HCT116 (cell line): ENCODE results near the gene ISG20. TPM values are rescaled to one million over a fixed set of nuclear protein-coding genes. Genes with fewer than 3 reads are reported as not detected.

Experiments
- ATAC-seq: fragments of 200-7000 bp; cut with Tn5 transposase; 2 replicates; pipeline ENCODE4 v1.9.1; 2020; ENCODE audit warnings: mild to moderate bottlenecking, moderate library complexity
- BruUV-seq: library from RNA; stranded (reverse); fragments of 400-500 nt; replicated peaks from 2 replicates; lab custom pipeline; 2021; lab: Mats Ljungman, UMichigan
- CTCF ChIA-PET: fragments of 300-600 bp; sonication (Branson Sonifier 250); formaldehyde crosslinking; loops from one replicate; lab custom pipeline; 2021; ENCODE audit warnings: antibody characterized with exemption; lab: Charles Lee
- POLR2A ChIA-PET: fragments of 300-600, 350-600 bp; sonication (Branson Sonifier 250); formaldehyde crosslinking; loops from one replicate; lab custom pipeline; 2021; ENCODE audit warnings: antibody characterized with exemption; lab: Charles Lee
- RAD21 ChIA-PET, 2 experiments: fragments of 300-600 bp; sonication (Branson Sonifier 250); formaldehyde crosslinking; loops; one replicate each; lab custom pipeline; 2023; ENCODE audit warnings: low total read pairs in 2 of 2; ENCODE audit not compliant: uncharacterized antibody in 2 of 2, unreplicated experiment in 2 of 2, low non-redundant PET in 1 of 2; lab: Charles Lee
- DNase-seq: peaks from one replicate; pipeline ENCODE4 v3.0.0-alpha.2; 2010; ENCODE audit warnings: low read depth, low spot score
- H2AFZ ChIP-seq: fragments of 200-600 bp; shearing (Covaris generic), sonication (generic); 2 replicates; pipeline ENCODE4 v1.6.1; 2017; ENCODE audit warnings: low read depth, mixed run types, mixed read lengths, antibody characterized with exemption, low read length; ENCODE audit not compliant: poor library complexity, severe bottlenecking
- H3K27ac ChIP-seq: 2 replicates; pipeline ENCODE4 v1.5.1; 2012; ENCODE audit warnings: low read depth, low read length
- H3K27me3 ChIP-seq: fragments of 200-600 bp; sonication (generic); 2 replicates; pipeline ENCODE4 v1.6.1; 2016; ENCODE audit warnings: mixed run types, low read length, mixed read lengths; ENCODE audit not compliant: insufficient read depth
- H3K36me3 ChIP-seq, 2 experiments: fragments of 200-500 bp in 1 of 2; fragments of 200-600 bp in 1 of 2; sonication (Bioruptor generic) in 1 of 2; sonication (generic) in 1 of 2; 2 replicates each; pipeline versions ENCODE4 v1.5.1 to v1.6.1; 2014 to 2016; ENCODE audit warnings: low read length in 2 of 2, inconsistent platforms in 1 of 2, mixed read lengths in 1 of 2, mixed run types in 1 of 2; ENCODE audit not compliant: insufficient read depth in 2 of 2, control insufficient read depth in 1 of 2
- H3K4me1 ChIP-seq, 2 experiments: fragments of 200-600 bp in 1 of 2; sonication (generic) in 1 of 2; 2 replicates each; pipeline versions ENCODE4 v1.5.1 to v1.6.1; 2012 to 2017; ENCODE audit warnings: low read length in 2 of 2, inconsistent platforms in 1 of 2, mild to moderate bottlenecking in 1 of 2, mixed read lengths in 1 of 2, mixed run types in 1 of 2, moderate library complexity in 1 of 2; ENCODE audit not compliant: insufficient read depth in 2 of 2, control insufficient read depth in 1 of 2
- H3K4me2 ChIP-seq: fragments of 200-600 bp; sonication (generic); 2 replicates; pipeline ENCODE4 v1.6.1; 2017; ENCODE audit warnings: mixed run types, low read length, mixed read lengths
- H3K4me3 ChIP-seq, 2 experiments: fragments of 200-600 bp in 1 of 2; sonication (generic) in 1 of 2; replicated peaks in 1 of 2; 2 replicates each; pipeline ENCODE4 v1.5.1; 2011 to 2016; ENCODE audit warnings: low read length in 2 of 2, control low read depth in 1 of 2, low read depth in 1 of 2, mild to moderate bottlenecking in 1 of 2, mixed read lengths in 1 of 2, mixed run types in 1 of 2
- H3K79me2 ChIP-seq: fragments of 200-600 bp; sonication (generic); 2 replicates; pipeline ENCODE4 v1.6.1; 2017; ENCODE audit warnings: mild to moderate bottlenecking, mixed run types, low read length, moderate library complexity, mixed read lengths; ENCODE audit not compliant: insufficient read depth
- H3K9ac ChIP-seq: fragments of 200-600 bp; sonication (generic); 2 replicates; pipeline ENCODE4 v1.6.1; 2016; ENCODE audit warnings: low read length, mixed read lengths
- H3K9me2 ChIP-seq: fragments of 200-600 bp; sonication (generic), shearing (Covaris generic); 2 replicates; pipeline ENCODE4 v1.6.1; 2017; ENCODE audit warnings: mixed run types, mild to moderate bottlenecking, moderate library complexity; ENCODE audit not compliant: insufficient read depth
- H3K9me3 ChIP-seq, 2 experiments: fragments of 200-500 bp in 1 of 2; fragments of 200-600 bp in 1 of 2; sonication (Bioruptor generic) in 1 of 2; sonication (generic) in 1 of 2; 2 replicates each; pipeline ENCODE4 v1.6.1; 2014 to 2017; ENCODE audit warnings: low read length in 2 of 2, mixed read lengths in 2 of 2, inconsistent platforms in 1 of 2, low read depth in 1 of 2, mild to moderate bottlenecking in 1 of 2, mixed run types in 1 of 2, moderate library complexity in 1 of 2; ENCODE audit not compliant: control insufficient read depth in 1 of 2, insufficient read depth in 1 of 2
- H4K20me1 ChIP-seq: fragments of 200-600 bp; sonication (generic), shearing (Covaris generic); 2 replicates; pipeline ENCODE4 v1.6.1; 2017; ENCODE audit warnings: mixed run types, mild to moderate bottlenecking, moderate library complexity; ENCODE audit not compliant: insufficient read depth
- ELF1 ChIP-seq: IDR thresholded peaks from 2 replicates; pipeline ENCODE4 v1.6.1; 2012; ENCODE audit warnings: low read depth, borderline replicate concordance
- EZH2 ChIP-seq: fragments of 200-600 bp; sonication (generic); IDR thresholded peaks from 2 replicates; pipeline ENCODE4 v1.6.1; 2017; ENCODE audit warnings: antibody characterized with exemption, mixed run types
- JUND ChIP-seq: IDR thresholded peaks from 2 replicates; pipeline ENCODE4 v1.6.1; 2012
- MAX ChIP-seq: IDR thresholded peaks from 2 replicates; pipeline ENCODE4 v1.6.1; 2012
- POLR2AphosphoS5 ChIP-seq: IDR thresholded peaks from 2 replicates; pipeline ENCODE4 v1.6.1; 2011; ENCODE audit warnings: mild to moderate bottlenecking, low read depth, low read length, moderate library complexity
- REST ChIP-seq: IDR thresholded peaks from 2 replicates; pipeline ENCODE4 v1.6.1; 2012; ENCODE audit warnings: low read depth
- SIN3A ChIP-seq: IDR thresholded peaks from 2 replicates; pipeline ENCODE4 v1.6.1; 2012; ENCODE audit warnings: low read depth
- SP1 ChIP-seq: IDR thresholded peaks from 2 replicates; pipeline ENCODE4 v1.6.1; 2012; ENCODE audit warnings: low read depth
- SRF ChIP-seq: IDR thresholded peaks from 2 replicates; pipeline ENCODE4 v1.6.1; 2012; ENCODE audit warnings: low read depth
- TCF7L2 ChIP-seq: IDR thresholded peaks from 2 replicates; pipeline ENCODE4 v1.7.0; 2011; ENCODE audit warnings: borderline replicate concordance, inconsistent platforms; ENCODE audit not compliant: insufficient read depth, insufficient read length; ENCODE audit errors: extremely low read depth
- YY1 ChIP-seq: IDR thresholded peaks from 2 replicates; pipeline ENCODE4 v1.6.1; 2011; ENCODE audit warnings: low read length, low read depth, moderate library complexity, mild to moderate bottlenecking; ENCODE audit not compliant: insufficient replicate concordance; ENCODE audit errors: extremely low read depth
- ZFX ChIP-seq: fragments of 450-650 bp; IDR thresholded peaks from 2 replicates; pipeline ENCODE4 v1.6.1; 2017
- intact Hi-C: fragments of 100-400 bp; cut with micrococcal nuclease; formaldehyde crosslinking; loops from 2 replicates; pipeline ENCODE4 v1.10.0; 2022
- total RNA-seq: library from RNA; stranded (reverse); gene quantifications from one replicate; pipeline ENCODE4 v1.2.1, GENCODE V29; 2021; ENCODE audit not compliant: unreplicated experiment

The ISG20 gene
- total RNA-seq, 1 experiment from 2014 or later, result 11.0 TPM

- ChIA-PET CTCF (interaction anchor here (1.3 kb wide), 1 partner anchor 17 kb away, joined by 3 read pairs; no protein-coding TSS in a partner anchor), POLR2A (interaction anchor here (0.7 to 2.0 kb wide), 4 partner anchors 14 to 257 kb away, joined by 4 to 6 read pairs (median 4); partner anchors contain the start of genes ISG20, MRPL46 and MRPS11), RAD21 (no interaction called here)
- H3K27ac ChIP-seq, result peak within 1 kb of the TSS; percentile 97
- DNase-seq, result peak; percentile 88
- no peaks in the 10 kb centered on the region for H3K9me2 ChIP-seq
- peak within 1 kb of the TSS; percentile 100 for H3K9ac ChIP-seq
- ATAC-seq, result peak; percentile 94
- peaks cover 15 to 42% of the 10 kb centered on the region in 2 experiments for H3K4me1 ChIP-seq
- no peaks in the 10 kb centered on the region for H3K9me3 ChIP-seq
- peaks cover 20% of the 10 kb centered on the region; the same call in 1 of the 2 replicates for H4K20me1 ChIP-seq
- peak within 1 kb of the TSS; percentile 69 to 85 for H3K4me3 ChIP-seq
- H3K27me3 ChIP-seq, result no peaks in the 10 kb centered on the region
- H3K36me3 ChIP-seq, result peaks cover 5 to 6% of the 10 kb centered on the region in 2 experiments; a peak in 2 of 4 replicates
- TF ChIP-seq TCF7L2, result no peak
- TF ChIP-seq JUND, result no peak
- no peak for TF ChIP-seq SRF
- peak; percentile 85 for TF ChIP-seq ZFX
- peak; percentile 42 for TF ChIP-seq YY1
- TF ChIP-seq POLR2AphosphoS5, result peak; percentile 67
- peak; percentile 96 for TF ChIP-seq SIN3A
- no peak for TF ChIP-seq EZH2
- no peak for TF ChIP-seq ELF1
- TF ChIP-seq REST, result no peak
- TF ChIP-seq SP1, result peak; percentile 90
- peak; percentile 99 for TF ChIP-seq MAX
- TF ChIP-seq, all 23 proteins: peak for 6
- peak within 1 kb of the TSS; percentile 86 for H3K4me2 ChIP-seq
- peak within 1 kb of the TSS; percentile 42 for H2AFZ ChIP-seq
- H3K79me2 ChIP-seq, result peaks cover 52% of the 10 kb centered on the region
- no TSS peak for BruUV-seq
- intact Hi-C loops, result no loop called here
These were observed 17.6 kb upstream of the ISG20 start, which contains the start of gene AEN for GRCh38 chr15:88620995-88621772. AEN (plus strand) TSS chr15:88621340; CDS start chr15:88626210, 4,870 bp downstream.
